Naive thymus-derived CD8-positive, alpha-beta T cell (primary cell): Measurements from ENCODE around the gene ZNF3. TPM values are rescaled to one million over a fixed set of nuclear protein-coding genes. Genes with fewer than 3 reads are reported as not detected.

Source experiments
- ATAC-seq, 2 donors: fragments of 150-1000 bp; cut with Tn5 transposase in 1 of 2; sonication (Bioruptor Pico), chemical (Tn5 transposase) in 1 of 2; 1 replicate in 1 of 2; 2 replicates in 1 of 2; pipeline ENCODE4 v1.10.0; 2021; ENCODE audit warnings: mild to moderate bottlenecking in 2 of 2, moderate library complexity in 2 of 2
- POLR2A ChIA-PET: fragments of 350-600 bp; sonication (Branson Sonifier 250); formaldehyde crosslinking; loops from one replicate; lab custom pipeline; 2021; ENCODE audit warnings: antibody characterized with exemption; lab: Charles Lee
- DNase-seq, 10 donors: peaks; one replicate each; pipeline versions ENCODE4 v3.0.0 to v3.0.0-alpha.2; 2020 to 2022
- H3K27ac Mint-ChIP-seq, 10 donors: one replicate each; pipeline ENCODE4 v1.8.0; 2020 to 2022; ENCODE audit warnings: mild to moderate bottlenecking in 10 of 10, mixed read lengths in 10 of 10, moderate library complexity in 4 of 10, inconsistent platforms in 1 of 10
- H3K27me3 Mint-ChIP-seq, 5 donors: one replicate each; pipeline ENCODE4 v1.8.0; 2021 to 2022; ENCODE audit warnings: mixed read lengths in 5 of 5
- H3K36me3 Mint-ChIP-seq, 3 donors: one replicate each; pipeline ENCODE4 v1.8.0; 2020 to 2022; ENCODE audit warnings: mixed read lengths in 3 of 3, mild to moderate bottlenecking in 2 of 3, inconsistent platforms in 1 of 3
- H3K4me1 Mint-ChIP-seq, 4 donors: one replicate each; pipeline ENCODE4 v1.8.0; 2021 to 2022; ENCODE audit warnings: mixed read lengths in 4 of 4
- H3K4me3 Mint-ChIP-seq, 10 donors: one replicate each; pipeline ENCODE4 v1.8.0; 2020 to 2022; ENCODE audit warnings: mild to moderate bottlenecking in 10 of 10, mixed read lengths in 10 of 10, moderate library complexity in 6 of 10, inconsistent platforms in 1 of 10
- H3K9me3 Mint-ChIP-seq, 9 donors: one replicate each; pipeline ENCODE4 v1.8.0; 2020 to 2022; ENCODE audit warnings: mixed read lengths in 9 of 9, mild to moderate bottlenecking in 3 of 9, inconsistent platforms in 1 of 9, moderate library complexity in 1 of 9
- polyA plus RNA-seq, 3 donors: library from polyadenylated mRNA; unstranded; fragments of 300-500 nt; fragmentation: Illumina TruSeq; gene quantifications; one replicate each; pipeline ENCODE4 v1.2.3, GENCODE V29; 2021
- total RNA-seq, 8 experiments: library from RNA in 2 of 8; stranded (reverse) in 2 of 8; gene quantifications; one replicate each; pipeline ENCODE4 v1.2.3 and lab custom pipeline; 2021 to 2026

Gene ZNF3
- total and polyA plus RNA-seq, 5 experiments from 2014 or later: 17.4 to 48.8 (median 28.4) TPM

GRCh38 chr7:100040575-100040974, 40.9 kb downstream of the ZNF3 start:
- Mint-ChIP-seq H3K27me3 (no peaks in the 10 kb centered on the region), H3K27ac (peak overlapping the region in 8 of 10 donors; percentile 20 to 70 (median 52)), H3K4me3 (no peak overlapping the region), H3K4me1 (peaks cover 5 to 24% (median 21%) of the 10 kb centered on the region in 4 donors), H3K9me3 (no peaks in the 10 kb centered on the region), H3K36me3 (peaks cover 0 to 19% (median 6%) of the 10 kb centered on the region in 3 donors)
- DNase-seq (no peak), ATAC-seq (peak; percentile 47 to 68)
- POLR2A ChIA-PET: interaction anchor here (0.6 to 1.9 kb wide), 2 partner anchors 9 to 29 kb away, joined by 5 to 7 read pairs; partner anchors contain the start of gene ZSCAN21

GRCh38 chr7:100038326-100038725, 43.2 kb downstream of the ZNF3 start:
- peaks cover 3 to 21% (median 19%) of the 10 kb centered on the region in 4 donors for H3K4me1 Mint-ChIP-seq

GRCh38 chr7:100035876-100036275, 45.6 kb downstream of the ZNF3 start:
- Mint-ChIP-seq H3K9me3 (no peaks in the 10 kb centered on the region), H3K4me3 (no peak overlapping the region), H3K27ac (no peak overlapping the region), H3K36me3 (peaks cover 4 to 66% (median 26%) of the 10 kb centered on the region in 3 donors), H3K27me3 (no peaks in the 10 kb centered on the region), H3K4me1 (peaks cover under 1 to 9% (median 8%) of the 10 kb centered on the region in 4 donors)
- DNase-seq (no peak), ATAC-seq (no peak)
- POLR2A ChIA-PET: interaction anchor here (0.7 kb wide), 1 partner anchor 76 kb away, joined by 3 read pairs; no protein-coding TSS in a partner anchor

More at GRCh38 chr7:100038326-100038725, 43.2 kb downstream of the ZNF3 start:
- Mint-ChIP-seq H3K9me3 (no peaks in the 10 kb centered on the region), H3K4me3 (no peak overlapping the region), H3K27me3 (no peaks in the 10 kb centered on the region), H3K27ac (peak overlapping the region in 1 of 10 donors; percentile 41), H3K36me3 (peaks cover under 1 to 42% (median 16%) of the 10 kb centered on the region in 3 donors)
- ATAC-seq (no peak), DNase-seq (no peak)
- POLR2A ChIA-PET: interaction anchor here (1.3 kb wide), 1 partner anchor 37 kb away, joined by 3 read pairs; no protein-coding TSS in a partner anchor

GRCh38 chr7:100034871-100035510, 46.5 kb downstream of the ZNF3 start:
- ATAC-seq (no peak), DNase-seq (no peak)
- POLR2A ChIA-PET: no interaction called here
- no peaks in the 10 kb centered on the region for H3K27me3 Mint-ChIP-seq
- H3K9me3 Mint-ChIP-seq: no peaks in the 10 kb centered on the region
- no peak overlapping the region for H3K4me3 Mint-ChIP-seq
- no peak overlapping the region for H3K27ac Mint-ChIP-seq
- peaks cover 4 to 75% (median 28%) of the 10 kb centered on the region in 3 donors for H3K36me3 Mint-ChIP-seq
- H3K4me1 Mint-ChIP-seq: peaks cover 0 to 3% (median under 1%) of the 10 kb centered on the region in 4 donors

- Mint-ChIP-seq H3K4me3 (no peak overlapping the region), H3K27me3 (no peaks in the 10 kb centered on the region), H3K4me1 (peaks cover 0 to 3% (median 0%) of the 10 kb centered on the region in 4 donors), H3K36me3 (peaks cover 4 to 84% (median 28%) of the 10 kb centered on the region in 3 donors), H3K9me3 (no peaks in the 10 kb centered on the region), H3K27ac (no peak overlapping the region)
- POLR2A ChIA-PET: no interaction called here
- no peak for DNase-seq
- ATAC-seq: no peak
These were observed 48.0 kb downstream of the ZNF3 start for GRCh38 chr7:100033526-100033925.

- no peak overlapping the region for H3K4me3 Mint-ChIP-seq
- H3K4me1 Mint-ChIP-seq: peaks cover 0 to 3% (median 0%) of the 10 kb centered on the region in 4 donors
- H3K27ac Mint-ChIP-seq: peak overlapping the region in 2 of 10 donors; percentile 9 to 48
- H3K9me3 Mint-ChIP-seq: no peaks in the 10 kb centered on the region
- no peak for ATAC-seq
- peaks cover 4 to 89% (median 17%) of the 10 kb centered on the region in 3 donors for H3K36me3 Mint-ChIP-seq
- H3K27me3 Mint-ChIP-seq: no peaks in the 10 kb centered on the region
- POLR2A ChIA-PET: interaction anchor here (0.6 to 1.0 kb wide), 2 partner anchors 15 to 252 kb away, joined by 3 read pairs; no protein-coding TSS in a partner anchor
- no peak for DNase-seq
These were observed 51.9 kb downstream of the ZNF3 start for GRCh38 chr7:100029596-100029995.

- POLR2A ChIA-PET: interaction anchor here (0.7 kb wide), 2 partner anchors 11 to 72 kb away, joined by 3 to 5 read pairs; no protein-coding TSS in a partner anchor
- DNase-seq (no peak), ATAC-seq (no peak)
- no peaks in the 10 kb centered on the region for H3K27me3 Mint-ChIP-seq
- no peaks in the 10 kb centered on the region for H3K9me3 Mint-ChIP-seq
- H3K27ac Mint-ChIP-seq: no peak overlapping the region
- H3K36me3 Mint-ChIP-seq: peaks cover 0 to 89% (median 10%) of the 10 kb centered on the region in 3 donors
- H3K4me3 Mint-ChIP-seq: no peak overlapping the region
- peaks cover 0 to 10% (median 5%) of the 10 kb centered on the region in 4 donors for H3K4me1 Mint-ChIP-seq
These were observed 54.3 kb downstream of the ZNF3 start for GRCh38 chr7:100027197-100027596.

- POLR2A ChIA-PET: interaction anchor here (1.9 kb wide), 1 partner anchor 9 kb away, joined by 7 read pairs; the partner anchor contains the start of gene ZKSCAN1
- no peaks in the 10 kb centered on the region for H3K27me3 Mint-ChIP-seq
- no peak overlapping the region for H3K27ac Mint-ChIP-seq
- ATAC-seq (no peak), DNase-seq (no peak)
- H3K4me1 Mint-ChIP-seq: peaks cover 7 to 26% (median 23%) of the 10 kb centered on the region in 4 donors
- peaks cover 0 to 75% (median 3%) of the 10 kb centered on the region in 3 donors for H3K36me3 Mint-ChIP-seq
- H3K4me3 Mint-ChIP-seq: no peak overlapping the region
- H3K9me3 Mint-ChIP-seq: no peaks in the 10 kb centered on the region
These were observed 57.4 kb downstream of the ZNF3 start for GRCh38 chr7:100024020-100024619.

GRCh38 chr7:100023526-100023925, 58.0 kb downstream of the ZNF3 start:
- ATAC-seq: no peak
- Mint-ChIP-seq H3K27me3 (no peaks in the 10 kb centered on the region), H3K27ac (peak overlapping the region in 2 of 10 donors; percentile 22 to 44), H3K9me3 (no peaks in the 10 kb centered on the region), H3K4me1 (peaks cover 8 to 32% (median 29%) of the 10 kb centered on the region in 4 donors), H3K4me3 (no peak overlapping the region), H3K36me3 (peaks cover 0 to 76% (median 4%) of the 10 kb centered on the region in 3 donors)
- POLR2A ChIA-PET: no interaction called here
- no peak for DNase-seq

GRCh38 chr7:100022621-100023020, 58.9 kb downstream of the ZNF3 start:
- POLR2A ChIA-PET: no interaction called here
- no peaks in the 10 kb centered on the region for H3K9me3 Mint-ChIP-seq
- H3K27me3 Mint-ChIP-seq: no peaks in the 10 kb centered on the region
- peaks cover 0 to 75% (median 5%) of the 10 kb centered on the region in 3 donors for H3K36me3 Mint-ChIP-seq
- H3K27ac Mint-ChIP-seq: no peak overlapping the region
- DNase-seq (no peak), ATAC-seq (no peak)
- peaks cover 11 to 39% (median 36%) of the 10 kb centered on the region in 4 donors for H3K4me1 Mint-ChIP-seq
- no peak overlapping the region for H3K4me3 Mint-ChIP-seq

GRCh38 chr7:100021297-100021696, 60.2 kb downstream of the ZNF3 start:
- no peaks in the 10 kb centered on the region for H3K9me3 Mint-ChIP-seq
- ATAC-seq (no peak), DNase-seq (no peak)
- POLR2A ChIA-PET: interaction anchor here (0.6 to 1.6 kb wide), 6 partner anchors 23 to 104 kb away, joined by 3 to 5 read pairs (median 3); partner anchors contain the start of gene ZSCAN21
- H3K36me3 Mint-ChIP-seq: peaks cover 0 to 64% (median 5%) of the 10 kb centered on the region in 3 donors
- peak overlapping the region in 2 of 10 donors; percentile 27 to 29 for H3K27ac Mint-ChIP-seq
- peaks cover 15 to 50% (median 45%) of the 10 kb centered on the region in 4 donors for H3K4me1 Mint-ChIP-seq
- H3K4me3 Mint-ChIP-seq: no peak overlapping the region
- H3K27me3 Mint-ChIP-seq: no peaks in the 10 kb centered on the region
